Stomach (tissue), 4 donors: Measurements from ENCODE around the gene IGF1R.

Experiments
- POLR2A ChIP-seq, 4 donors: fragments of 450-650 bp; IDR thresholded peaks; one replicate each; pipeline ENCODE4 v1.6.1; 2016; ENCODE audit warnings: antibody characterized with exemption in 4 of 4, control low read depth in 2 of 4, mild to moderate bottlenecking in 1 of 4, moderate library complexity in 1 of 4
- TF ChIP-seq, protein P1 (sequence below), 7 experiments: fragments of 450-650 bp in 4 of 7; fragments of 200-600 bp in 3 of 7; sonication (generic) in 3 of 7; IDR thresholded peaks; one replicate each; pipeline ENCODE4 v1.5.1; 2016 to 2019; ENCODE audit warnings: antibody characterized with exemption in 7 of 7, control low read depth in 2 of 7, mild to moderate bottlenecking in 1 of 7

DNA sequence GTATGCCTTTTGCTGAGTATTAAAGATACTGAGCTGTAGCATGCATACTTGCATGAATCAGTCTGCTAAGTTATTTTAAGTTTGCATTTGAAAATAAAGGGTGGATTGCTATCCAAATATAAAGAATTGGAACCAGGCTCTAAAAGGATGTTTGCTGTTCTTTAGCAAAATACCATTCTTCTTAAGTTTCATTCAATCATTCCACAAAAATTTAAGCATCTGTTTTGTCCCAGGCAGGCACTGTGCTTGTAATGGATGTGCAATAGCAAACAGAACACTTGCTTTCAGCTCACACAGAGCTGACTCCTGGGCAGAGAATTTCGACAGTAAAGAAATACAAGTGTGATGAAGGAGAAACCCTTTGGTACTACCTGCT lies 208.2 kb downstream of the IGF1R start:
- TF ChIP-seq, protein P1, sequence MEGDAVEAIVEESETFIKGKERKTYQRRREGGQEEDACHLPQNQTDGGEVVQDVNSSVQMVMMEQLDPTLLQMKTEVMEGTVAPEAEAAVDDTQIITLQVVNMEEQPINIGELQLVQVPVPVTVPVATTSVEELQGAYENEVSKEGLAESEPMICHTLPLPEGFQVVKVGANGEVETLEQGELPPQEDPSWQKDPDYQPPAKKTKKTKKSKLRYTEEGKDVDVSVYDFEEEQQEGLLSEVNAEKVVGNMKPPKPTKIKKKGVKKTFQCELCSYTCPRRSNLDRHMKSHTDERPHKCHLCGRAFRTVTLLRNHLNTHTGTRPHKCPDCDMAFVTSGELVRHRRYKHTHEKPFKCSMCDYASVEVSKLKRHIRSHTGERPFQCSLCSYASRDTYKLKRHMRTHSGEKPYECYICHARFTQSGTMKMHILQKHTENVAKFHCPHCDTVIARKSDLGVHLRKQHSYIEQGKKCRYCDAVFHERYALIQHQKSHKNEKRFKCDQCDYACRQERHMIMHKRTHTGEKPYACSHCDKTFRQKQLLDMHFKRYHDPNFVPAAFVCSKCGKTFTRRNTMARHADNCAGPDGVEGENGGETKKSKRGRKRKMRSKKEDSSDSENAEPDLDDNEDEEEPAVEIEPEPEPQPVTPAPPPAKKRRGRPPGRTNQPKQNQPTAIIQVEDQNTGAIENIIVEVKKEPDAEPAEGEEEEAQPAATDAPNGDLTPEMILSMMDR (IDR thresholded peaks at IDR 0.05): no peak
- no peak for TF ChIP-seq POLR2A (IDR thresholded peaks at IDR 0.05)
